Caco-2 (cell line): Measurements from ENCODE around the gene FHOD3. TPM values are rescaled to one million over a fixed set of nuclear protein-coding genes. Genes with fewer than 3 reads are reported as not detected.

Experiments used
- BruUV-seq: library from RNA; stranded (reverse); fragments of 400-500 nt; replicated peaks from 2 replicates; lab custom pipeline; 2021; lab: Mats Ljungman, UMichigan
- CTCF ChIA-PET: fragments of 300-600 bp; sonication (Branson Sonifier 250); formaldehyde crosslinking; loops from one replicate; lab custom pipeline; 2022; ENCODE audit warnings: antibody characterized with exemption; lab: Charles Lee
- POLR2A ChIA-PET: fragments of 300-600 bp; sonication (Branson Sonifier 250); formaldehyde crosslinking; loops from one replicate; lab custom pipeline; 2022; ENCODE audit warnings: antibody characterized with exemption; lab: Charles Lee
- DNase-seq, 2 experiments: peaks; one replicate each; pipeline versions ENCODE4 v3.0.0 to v3.0.0-alpha.2; 2020 to 2022
- H3K27me3 ChIP-seq: replicated peaks from 2 replicates; pipeline ENCODE4 v1.6.0; 2011; ENCODE audit warnings: low read length; ENCODE audit not compliant: control insufficient read depth, insufficient read depth
- H3K36me3 ChIP-seq: 2 replicates; pipeline ENCODE4 v1.5.1; 2011; ENCODE audit warnings: low read length; ENCODE audit not compliant: control insufficient read depth, insufficient read depth
- H3K4me1 ChIP-seq: fragments of 250-450 bp; sonication (Bioruptor Pico); 2 replicates; pipeline ENCODE4 v1.5.1; 2020; ENCODE audit warnings: mild to moderate bottlenecking
- H3K4me3 ChIP-seq: 2 replicates; pipeline ENCODE4 v1.5.1; 2011; ENCODE audit warnings: low read depth, mild to moderate bottlenecking, control low read depth, low read length
- H3K9me3 ChIP-seq: fragments of 250-450 bp; sonication (Bioruptor Pico); 2 replicates; pipeline ENCODE4 v1.5.1; 2020; ENCODE audit warnings: mild to moderate bottlenecking, moderate library complexity
- H3K27ac Mint-ChIP-seq: one replicate; pipeline ENCODE4 v1.8.0; 2022; ENCODE audit warnings: mixed read lengths; ENCODE audit not compliant: unreplicated experiment
- H3K27me3 Mint-ChIP-seq: one replicate; pipeline ENCODE4 v1.8.0; 2022; ENCODE audit warnings: mixed read lengths; ENCODE audit not compliant: insufficient read depth, unreplicated experiment
- H3K36me3 Mint-ChIP-seq: one replicate; pipeline ENCODE4 v1.8.0; 2022; ENCODE audit warnings: mild to moderate bottlenecking, mixed read lengths; ENCODE audit not compliant: insufficient read depth, unreplicated experiment
- H3K4me1 Mint-ChIP-seq: one replicate; pipeline ENCODE4 v1.8.0; 2022; ENCODE audit warnings: low read depth, mixed read lengths; ENCODE audit not compliant: unreplicated experiment
- H3K4me3 Mint-ChIP-seq: one replicate; pipeline ENCODE4 v1.8.0; 2022; ENCODE audit warnings: mild to moderate bottlenecking, moderate library complexity, mixed read lengths; ENCODE audit not compliant: unreplicated experiment
- H3K9me3 Mint-ChIP-seq: one replicate; pipeline ENCODE4 v1.8.0; 2022; ENCODE audit warnings: mixed read lengths; ENCODE audit not compliant: unreplicated experiment
- CTCF ChIP-seq, 2 experiments: fragments of 200-600 bp in 1 of 2; IDR thresholded peaks; 1 replicate in 1 of 2; 2 replicates in 1 of 2; pipeline versions ENCODE4 v1.5.1 to v1.8.0; 2011 to 2022; ENCODE audit warnings: antibody characterized with exemption in 1 of 2, control low read depth in 1 of 2, inconsistent platforms in 1 of 2, low read depth in 1 of 2, low read length in 1 of 2, mild to moderate bottlenecking in 1 of 2, moderate library complexity in 1 of 2; ENCODE audit not compliant: insufficient read depth in 1 of 2, severe bottlenecking in 1 of 2, unreplicated experiment in 1 of 2
- intact Hi-C: fragments of 100-400 bp; cut with micrococcal nuclease; formaldehyde crosslinking; loops from one replicate; pipeline ENCODE4 v1.10.0; 2022; ENCODE audit not compliant: unreplicated experiment
- total RNA-seq: library from RNA; stranded (reverse); gene quantifications from 2 replicates; pipeline ENCODE4 v1.2.3, GENCODE V29; 2022

Gene FHOD3
- total RNA-seq, 1 experiment from 2014 or later = not detected

- Histone ChIP-seq H3K4me3 (no peak overlapping the region), H3K4me1 (no peaks in the 10 kb centered on the region), H3K9me3 (no peaks in the 10 kb centered on the region), H3K36me3 (no peaks in the 10 kb centered on the region), H3K27me3 (no peaks in the 10 kb centered on the region)
- ChIA-PET CTCF (no interaction called here), POLR2A (no interaction called here)
- H3K4me3 Mint-ChIP-seq = no peak overlapping the region
- no peak for TF ChIP-seq CTCF (IDR thresholded peaks at IDR 0.05; ENCODE audit: insufficient read depth in 1 of 2, low read depth in 1 of 2, low read length in 1 of 2, severe bottlenecking in 1 of 2, unreplicated experiment in 1 of 2)
- no peaks in the 10 kb centered on the region for H3K27me3 Mint-ChIP-seq
- no peak overlapping the region for H3K27ac Mint-ChIP-seq
- no peaks in the 10 kb centered on the region for H3K36me3 Mint-ChIP-seq
- BruUV-seq = no TSS peak
- H3K9me3 Mint-ChIP-seq = no peaks in the 10 kb centered on the region
- intact Hi-C loops = no loop called here
- DNase-seq = no peak
- H3K4me1 Mint-ChIP-seq = no peaks in the 10 kb centered on the region
These were observed 88.8 kb downstream of the FHOD3 start for GRCh38 chr18:36386150-36386920.

DNA sequence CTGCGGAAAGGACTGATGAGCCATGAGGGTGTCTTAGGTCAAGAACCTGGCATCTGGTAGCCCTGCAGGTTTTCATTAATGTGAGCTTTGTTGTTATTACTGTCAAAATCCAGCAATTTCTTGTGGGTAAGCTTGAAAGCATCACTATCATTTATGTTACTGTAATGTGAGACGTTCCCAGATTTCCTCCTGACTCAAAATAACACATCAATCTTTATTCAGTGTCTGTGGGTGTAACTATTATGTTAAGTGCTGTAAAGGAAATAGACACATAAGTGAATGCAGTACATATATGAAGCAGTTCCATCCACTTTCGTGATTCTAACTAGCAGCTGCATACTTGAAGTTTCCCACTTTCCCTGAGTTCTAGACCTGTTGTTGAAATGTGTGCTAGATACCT, 89.8 kb downstream of the FHOD3 start:
- no peak for TF ChIP-seq CTCF (IDR thresholded peaks at IDR 0.05; ENCODE audit: insufficient read depth in 1 of 2, low read depth in 1 of 2, low read length in 1 of 2, severe bottlenecking in 1 of 2, unreplicated experiment in 1 of 2)
- Mint-ChIP-seq H3K9me3 (no peaks in the 10 kb centered on the region), H3K27ac (no peak overlapping the region), H3K4me3 (no peak overlapping the region), H3K27me3 (no peaks in the 10 kb centered on the region), H3K36me3 (no peaks in the 10 kb centered on the region), H3K4me1 (no peaks in the 10 kb centered on the region)
- ChIA-PET CTCF (no interaction called here), POLR2A (no interaction called here)
- intact Hi-C loops = no loop called here
- H3K27me3 ChIP-seq = no peaks in the 10 kb centered on the region
- no peaks in the 10 kb centered on the region for H3K4me1 ChIP-seq
- BruUV-seq = no TSS peak
- DNase-seq = no peak
- no peaks in the 10 kb centered on the region for H3K36me3 ChIP-seq
- no peaks in the 10 kb centered on the region for H3K9me3 ChIP-seq
- no peak overlapping the region for H3K4me3 ChIP-seq

DNA sequence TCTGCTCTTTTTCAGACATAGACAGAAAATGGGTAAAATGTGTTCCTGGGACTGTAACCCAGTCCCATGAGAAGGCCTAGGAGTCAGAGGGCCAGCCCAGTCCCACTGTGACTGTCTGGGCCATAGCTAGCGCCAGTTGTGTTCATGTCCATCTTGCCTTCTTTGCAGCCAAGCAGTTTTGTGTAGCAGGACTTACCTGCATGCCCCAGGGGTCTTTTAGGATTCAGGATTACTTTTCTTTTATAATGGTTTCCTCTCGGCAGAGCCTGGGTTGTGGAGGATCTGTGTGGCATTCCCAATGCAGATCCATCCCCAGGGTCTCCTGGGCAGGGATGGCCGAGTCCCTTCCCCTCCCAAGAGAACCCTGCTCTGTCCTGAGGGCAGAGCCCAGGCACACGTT, 90.8 kb downstream of the FHOD3 start:
- no peak overlapping the region for H3K4me3 Mint-ChIP-seq
- BruUV-seq = no TSS peak
- H3K4me1 Mint-ChIP-seq = no peaks in the 10 kb centered on the region
- ChIA-PET POLR2A (no interaction called here), CTCF (no interaction called here)
- no peaks in the 10 kb centered on the region for H3K36me3 Mint-ChIP-seq
- no peaks in the 10 kb centered on the region for H3K9me3 Mint-ChIP-seq
- DNase-seq = no peak
- H3K4me1 ChIP-seq = no peaks in the 10 kb centered on the region
- no peak for TF ChIP-seq CTCF (IDR thresholded peaks at IDR 0.05; ENCODE audit: insufficient read depth in 1 of 2, low read depth in 1 of 2, low read length in 1 of 2, severe bottlenecking in 1 of 2, unreplicated experiment in 1 of 2)
- H3K27me3 Mint-ChIP-seq = no peaks in the 10 kb centered on the region
- no peak overlapping the region for H3K4me3 ChIP-seq
- H3K27ac Mint-ChIP-seq = no peak overlapping the region
- H3K9me3 ChIP-seq = no peaks in the 10 kb centered on the region
- H3K36me3 ChIP-seq = no peaks in the 10 kb centered on the region
- no peaks in the 10 kb centered on the region for H3K27me3 ChIP-seq
- intact Hi-C loops = no loop called here
